Adrenal gland (tissue), 12 donors: ENCODE measurements around the gene CYB561A3. TPM values are rescaled to one million over a fixed set of nuclear protein-coding genes. Genes with fewer than 3 reads are reported as not detected.

Experiments used
- DNase-seq, 7 donors: peaks; one replicate each; pipeline ENCODE4 v3.0.0-alpha.2; 2019 to 2020
- H3K27ac ChIP-seq, 5 donors: fragments of 200-600 bp; sonication (generic) in 4 of 5; 1 replicate in 3 of 5; 2 replicates in 2 of 5; pipeline versions ENCODE4 v1.5.1 to v1.8.0; 2016 to 2020; ENCODE audit warnings: mild to moderate bottlenecking in 1 of 5
- H3K27me3 ChIP-seq: fragments of 200-600 bp; 2 replicates; pipeline ENCODE4 v1.8.0; 2021
- H3K36me3 ChIP-seq, 2 donors: fragments of 200-600 bp; replicated peaks in 1 of 2; 1 replicate in 1 of 2; 2 replicates in 1 of 2; pipeline versions ENCODE4 v1.5.1 to v1.8.0; 2018 to 2022
- H3K4me1 ChIP-seq, 2 donors: fragments of 200-600 bp; replicated peaks in 1 of 2; 1 replicate in 1 of 2; 2 replicates in 1 of 2; pipeline versions ENCODE4 v1.5.1 to v1.8.0; 2018 to 2021
- H3K4me3 ChIP-seq, 4 donors: fragments of 200-600 bp; sonication (generic) in 3 of 4; one replicate each; pipeline ENCODE4 v1.5.1; 2016 to 2018
- H3K9me3 ChIP-seq, 3 donors: fragments of 200-600 bp; sonication (generic) in 1 of 3; replicated peaks in 1 of 3; 1 replicate in 2 of 3; 2 replicates in 1 of 3; pipeline versions ENCODE4 v1.5.1 to v1.8.0; 2016 to 2021
- POLR2A ChIP-seq, 2 donors: fragments of 450-650 bp; IDR thresholded peaks; one replicate each; pipeline ENCODE4 v1.6.1; 2017; ENCODE audit warnings: antibody characterized with exemption in 2 of 2, mild to moderate bottlenecking in 2 of 2, moderate library complexity in 1 of 2
- WGBS, 4 donors: extraction: QIAGEN DNeasy Blood & Tissue Kit in 2 of 4; methylation state at CpG; one replicate each; pipeline versions ENCODE4 v1.1.5 to v1.1.7; 2013 to 2017; 5-methylcytosine and 5-hydroxymethylcytosine counted together
- intact Hi-C, 2 donors: fragments of 100-400 bp; cut with DNase I; formaldehyde crosslinking; loops; one replicate each; pipeline versions ENCODE4 v1.14.1 to v1.15.0; 2022 to 2023
- polyA plus RNA-seq, 3 donors: library from polyadenylated mRNA; stranded (reverse); fragments of 200-250 nt in 2 of 3; fragments of 350-450 nt in 1 of 3; fragmentation: Illumina TruSeq in 1 of 3; extraction: RNeasy Lipid Tissue Mini Kit (QIAGEN cat#74804) in 1 of 3; gene quantifications; one replicate each; pipeline ENCODE4 v1.2.3, GENCODE V29; 2013 to 2014
- total RNA-seq, 9 donors: library from RNA; depleted of rRNA in 4 of 9; stranded (reverse); fragments of >200 nt in 4 of 9; fragments of 120-200 nt in 1 of 9; fragmentation: NEBNext Ultra II Directional in 1 of 9; extraction: Animal tissue kit (Norgen Biotek cat#: 25700) in 1 of 9; gene quantifications; one replicate each; pipeline versions ENCODE4 v1.1.0 to v1.2.4, GENCODE V29; 2013 to 2023
- TF ChIP-seq, protein P1 (sequence below), 6 experiments: fragments of 450-650 bp in 4 of 6; fragments of 200-600 bp in 2 of 6; sonication (generic) in 1 of 6; IDR thresholded peaks; 1 replicate in 5 of 6; 2 replicates in 1 of 6; pipeline versions ENCODE4 v1.5.1 to v1.8.0; 2016 to 2021; ENCODE audit warnings: antibody characterized with exemption in 6 of 6, mild to moderate bottlenecking in 2 of 6, moderate library complexity in 1 of 6
- donor health status: healthy with polysubstance abuse.
- donor health status: Bipolar disorder and iron deficiency.
- donor health status: DM: yes; HTN: yes; CAD: no.
- donor health status: DM: no; HTN: no; CAD: no.
- donor health status: DM: no; HTN: no; CAD: no.
- donor health status: DM: yes; HTN: yes; CAD: no.

CYB561A3 gene
- total and polyA plus RNA-seq, 12 donors, result 46.1 to 1,306 (median 622) TPM

DNA sequence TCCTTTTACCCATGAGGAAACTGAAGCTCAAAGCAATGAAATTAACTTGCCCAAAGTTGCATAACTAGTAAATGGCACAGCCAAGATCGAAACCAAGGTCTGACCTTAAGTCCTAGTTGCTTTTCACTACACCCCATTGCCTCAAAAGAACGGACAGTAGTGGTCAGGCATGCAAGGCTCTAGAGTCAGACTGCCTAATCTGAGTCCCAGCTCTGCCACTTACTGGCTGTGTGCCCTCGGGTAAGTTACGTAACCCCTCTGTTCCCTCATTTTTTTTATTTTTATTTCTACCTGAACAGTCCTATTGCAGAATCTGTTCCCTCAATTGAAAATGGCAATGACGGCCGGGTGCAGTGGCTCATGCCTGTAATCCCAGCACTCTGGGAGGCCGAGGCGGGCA lies 9.6 kb downstream of the CYB561A3 start:
- TF ChIP-seq, protein P1, sequence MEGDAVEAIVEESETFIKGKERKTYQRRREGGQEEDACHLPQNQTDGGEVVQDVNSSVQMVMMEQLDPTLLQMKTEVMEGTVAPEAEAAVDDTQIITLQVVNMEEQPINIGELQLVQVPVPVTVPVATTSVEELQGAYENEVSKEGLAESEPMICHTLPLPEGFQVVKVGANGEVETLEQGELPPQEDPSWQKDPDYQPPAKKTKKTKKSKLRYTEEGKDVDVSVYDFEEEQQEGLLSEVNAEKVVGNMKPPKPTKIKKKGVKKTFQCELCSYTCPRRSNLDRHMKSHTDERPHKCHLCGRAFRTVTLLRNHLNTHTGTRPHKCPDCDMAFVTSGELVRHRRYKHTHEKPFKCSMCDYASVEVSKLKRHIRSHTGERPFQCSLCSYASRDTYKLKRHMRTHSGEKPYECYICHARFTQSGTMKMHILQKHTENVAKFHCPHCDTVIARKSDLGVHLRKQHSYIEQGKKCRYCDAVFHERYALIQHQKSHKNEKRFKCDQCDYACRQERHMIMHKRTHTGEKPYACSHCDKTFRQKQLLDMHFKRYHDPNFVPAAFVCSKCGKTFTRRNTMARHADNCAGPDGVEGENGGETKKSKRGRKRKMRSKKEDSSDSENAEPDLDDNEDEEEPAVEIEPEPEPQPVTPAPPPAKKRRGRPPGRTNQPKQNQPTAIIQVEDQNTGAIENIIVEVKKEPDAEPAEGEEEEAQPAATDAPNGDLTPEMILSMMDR (IDR thresholded peaks at IDR 0.05), result peak in 1 of 6 experiments; percentile 1
- TF ChIP-seq POLR2A (IDR thresholded peaks at IDR 0.05), result no peak
- Histone ChIP-seq H3K4me1 (peaks cover 39 to 72% of the 10 kb centered on the region in 2 donors), H3K9me3 (no peaks in the 10 kb centered on the region), H3K27ac (peak overlapping the region in 4 of 5 donors; percentile 4 to 88 (median 74)), H3K36me3 (peaks cover 0 to 60% of the 10 kb centered on the region in 2 donors), H3K4me3 (no peak overlapping the region), H3K27me3 (no peaks in the 10 kb centered on the region)
- intact Hi-C loops, result no loop called here
- peak in 3 of 7 donors; percentile 40 to 68 (median 63) for DNase-seq
- WGBS, 4 donors, result 51 to 66% (median 61%) methylated on average over 8 of the region's 8 CpGs

DNA sequence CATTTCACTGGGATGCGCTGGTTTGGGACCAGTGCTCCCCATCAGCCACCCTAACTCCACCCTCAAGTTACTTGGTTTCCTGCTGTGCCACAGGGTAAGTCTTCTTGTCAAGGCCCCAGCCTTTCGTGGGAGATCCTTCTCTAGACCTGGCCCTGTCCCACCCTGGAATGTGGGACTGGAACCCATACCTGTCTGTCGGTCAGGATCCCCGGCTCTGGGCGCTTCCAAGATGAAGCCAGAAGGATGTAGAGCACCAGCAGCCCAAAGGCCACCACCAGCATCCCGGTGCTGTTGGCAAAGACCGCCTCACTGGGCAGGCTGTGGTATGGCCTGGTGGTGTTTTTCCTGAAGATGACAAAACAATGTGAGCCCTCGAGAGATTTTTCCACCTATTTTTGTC lies 10.9 kb downstream of the CYB561A3 start:
- no peak for TF ChIP-seq POLR2A (IDR thresholded peaks at IDR 0.05)
- TF ChIP-seq, protein P1 (IDR thresholded peaks at IDR 0.05), result no peak
- Histone ChIP-seq H3K27me3 (no peaks in the 10 kb centered on the region), H3K27ac (peak overlapping the region in 2 of 5 donors; percentile 83 to 98), H3K4me3 (no peak overlapping the region), H3K4me1 (peaks cover 45 to 78% of the 10 kb centered on the region in 2 donors), H3K36me3 (peaks cover 0 to 60% of the 10 kb centered on the region in 2 donors), H3K9me3 (no peaks in the 10 kb centered on the region)
- no peak for DNase-seq
- intact Hi-C loops, result no loop called here
- 84 to 97% (median 93%) methylated on average over 7 to 8 of the region's 8 CpGs for WGBS, 4 donors

DNA sequence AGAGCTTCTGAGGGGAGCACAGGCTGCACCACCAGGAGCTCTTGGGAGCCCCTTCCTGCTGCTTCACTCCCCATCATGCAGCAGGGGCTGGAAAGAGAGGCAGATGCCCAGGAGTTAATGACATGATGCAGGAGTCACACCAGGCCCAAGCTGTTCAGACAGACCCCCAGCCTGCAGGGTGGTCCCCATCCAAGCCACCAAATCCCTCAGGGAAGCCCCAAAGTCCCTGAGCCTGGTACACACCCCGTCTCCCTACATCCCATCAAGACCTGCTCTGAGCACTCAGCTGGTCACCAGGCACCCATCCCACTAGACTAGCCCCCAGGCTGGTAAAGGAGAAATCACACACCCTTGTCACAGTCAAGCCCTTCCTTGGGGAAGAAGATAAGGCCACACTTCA lies 11.3 kb downstream of the CYB561A3 start:
- H3K36me3 ChIP-seq, result peaks cover 0 to 59% of the 10 kb centered on the region in 2 donors
- DNase-seq, result no peak
- H3K4me3 ChIP-seq, result no peak overlapping the region
- WGBS, 4 donors, result 96 to 100% (median 100%) methylated on average over 1 of the region's 1 CpG; no CpG with 5 or more reads in 1 of the 4 donors
- no peaks in the 10 kb centered on the region for H3K27me3 ChIP-seq
- no peaks in the 10 kb centered on the region for H3K9me3 ChIP-seq
- peaks cover 50 to 79% of the 10 kb centered on the region in 2 donors for H3K4me1 ChIP-seq
- intact Hi-C loops, result no loop called here
- TF ChIP-seq POLR2A (IDR thresholded peaks at IDR 0.05), result no peak
- TF ChIP-seq, protein P1 (IDR thresholded peaks at IDR 0.05), result no peak
- H3K27ac ChIP-seq, result peak overlapping the region in 4 of 5 donors; percentile 76 to 98 (median 86)

DNA sequence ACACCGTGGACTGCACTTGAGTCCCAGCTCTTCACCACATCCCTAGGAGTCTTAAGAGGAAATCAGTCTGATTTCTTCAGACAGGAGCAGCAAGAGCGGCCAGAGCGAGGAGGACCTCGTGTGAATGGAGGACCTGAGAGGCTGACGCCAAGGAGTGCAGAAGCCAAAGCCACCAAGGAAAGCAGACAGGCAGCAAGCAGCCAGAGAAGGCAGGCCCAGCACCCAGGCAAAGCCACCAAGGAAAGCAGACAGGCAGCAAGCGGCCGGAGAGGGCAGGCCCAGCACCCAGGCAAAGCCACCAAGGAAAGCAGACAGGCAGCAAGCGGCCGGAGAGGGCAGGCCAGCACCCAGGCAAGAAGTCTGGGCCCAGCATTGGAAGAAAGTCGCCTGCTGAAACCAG lies 11.8 kb downstream of the CYB561A3 start:
- peaks cover 0 to 55% of the 10 kb centered on the region in 2 donors for H3K36me3 ChIP-seq
- H3K4me1 ChIP-seq, result peaks cover 47 to 80% of the 10 kb centered on the region in 2 donors
- DNase-seq, result no peak
- H3K27me3 ChIP-seq, result no peaks in the 10 kb centered on the region
- H3K4me3 ChIP-seq, result no peak overlapping the region
- intact Hi-C loops, result no loop called here
- WGBS, 4 donors, result 93 to 98% (median 96%) methylated on average over 8 to 10 of the region's 10 CpGs
- H3K27ac ChIP-seq, result peak overlapping the region in 4 of 5 donors; percentile 76 to 98 (median 86)
- no peaks in the 10 kb centered on the region for H3K9me3 ChIP-seq
- TF ChIP-seq, protein P1 (IDR thresholded peaks at IDR 0.05), result no peak
- TF ChIP-seq POLR2A (IDR thresholded peaks at IDR 0.05), result no peak
